ENCODE results near the gene KRT8.

GRCh38 chr12:52929538-52929937 lies 24.7 kb upstream of the KRT8 start:
- TF ChIP-seq YY1 (IDR thresholded peaks at IDR 0.05; ENCODE audit: low read depth): no peak
- TF ChIP-seq EZH2phosphoT487 (IDR thresholded peaks at IDR 0.05; ENCODE audit: borderline replicate concordance, low read depth): no peak
- TF ChIP-seq CTCF (IDR thresholded peaks at IDR 0.05): no peak

Data from SK-N-SH (cell line).